ENCODE results near the gene CDHR2.
"Not testable (repeated sequence)": the region's sequence is repeated elsewhere in the genome, so short reads cannot be mapped to it uniquely, and the experiment has no call there.

CDHR2 gene

GRCh38 chr5:176597417-176598389, 48.6 kb downstream of the CDHR2 start:
- no peak for DNase-seq (ENCODE audit: low spot score)

GRCh38 chr5:176599749-176600430, 50.7 kb downstream of the CDHR2 start:
- not testable (repeated sequence) for DNase-seq (ENCODE audit: low spot score)

GRCh38 chr5:176601901-176602482, 52.9 kb downstream of the CDHR2 start:
- no peak for DNase-seq (ENCODE audit: low spot score)

- DNase-seq (ENCODE audit: low spot score): no peak
These were observed 53.9 kb downstream of the CDHR2 start for GRCh38 chr5:176603091-176603490.

GRCh38 chr5:176606032-176606431, 56.9 kb downstream of the CDHR2 start:
- DNase-seq (ENCODE audit: low spot score): no peak

GRCh38 chr5:176606875-176607274, 57.7 kb downstream of the CDHR2 start:
- DNase-seq (ENCODE audit: low spot score): no peak

DNA sequence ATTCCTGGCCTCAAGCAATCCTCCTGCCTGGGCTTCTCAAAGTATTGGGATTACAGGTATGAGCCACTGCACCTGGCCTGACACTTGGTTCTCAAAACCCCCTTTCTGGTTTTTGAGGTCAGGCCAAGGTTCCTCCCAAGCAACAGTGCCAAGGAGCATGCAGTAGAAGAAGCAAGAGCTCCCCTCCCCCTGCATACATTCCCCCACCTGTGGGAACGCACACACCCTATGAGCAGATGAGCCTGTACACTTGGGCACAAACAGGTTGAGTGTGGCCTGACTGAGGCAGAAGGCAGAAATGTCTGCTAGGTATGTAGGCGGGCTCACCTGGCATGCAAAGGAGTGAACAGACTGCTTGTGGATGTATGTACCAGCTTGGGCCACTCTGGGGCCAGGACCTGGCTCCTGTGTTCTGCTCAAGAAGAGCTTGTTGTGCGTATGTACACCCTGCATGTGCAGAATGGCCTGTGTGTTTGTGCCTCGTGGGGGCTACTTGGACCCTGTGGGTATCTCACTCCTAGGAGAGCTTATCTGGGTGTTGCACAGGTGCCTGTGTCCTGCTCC, 59.1 kb downstream of the CDHR2 start:
- no peak for DNase-seq (ENCODE audit: low spot score)

DNA sequence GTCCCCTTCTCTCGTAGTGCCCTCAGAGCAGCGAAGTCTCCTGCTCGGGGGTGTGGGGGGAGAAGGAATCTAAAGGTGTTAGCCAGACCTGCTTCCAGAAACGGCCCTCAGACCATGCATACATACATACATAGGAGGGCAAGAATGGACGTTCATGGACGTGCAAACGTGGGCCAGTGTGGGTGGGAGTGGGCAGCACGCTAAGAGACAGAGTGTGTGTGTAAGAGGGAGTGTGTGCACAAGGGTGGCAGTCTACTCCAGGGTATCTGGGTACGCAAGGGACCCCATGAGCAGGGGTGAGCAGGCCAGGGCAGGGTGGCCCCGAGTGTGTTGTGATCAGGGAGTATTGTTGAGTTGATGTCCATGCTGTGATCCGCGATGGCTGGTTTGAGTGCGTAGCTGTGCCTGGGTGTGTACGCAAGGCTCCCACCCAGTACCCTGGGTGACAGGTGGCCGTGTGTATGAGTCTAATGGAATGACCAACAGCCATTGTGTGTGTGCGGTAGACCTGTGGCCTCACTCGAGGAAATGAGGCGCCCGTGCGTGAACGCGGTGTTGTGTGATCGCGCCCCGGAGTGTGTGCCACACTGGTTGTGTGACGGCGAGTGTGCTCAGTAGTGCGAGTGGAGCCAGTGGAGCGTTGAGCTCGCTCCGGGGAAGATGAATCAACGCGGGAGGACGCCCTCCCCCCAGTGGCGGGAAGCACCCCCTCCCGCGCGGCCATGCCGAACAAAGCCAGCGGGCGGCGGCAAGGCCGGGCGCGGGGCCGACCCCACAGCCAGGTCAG, 60.0 kb downstream of the CDHR2 start:
- no peak for DNase-seq (ENCODE audit: low spot score)

GRCh38 chr5:176609724-176610434, 60.7 kb downstream of the CDHR2 start, which contains the start of gene GPRIN1:
Gene GPRIN1 (minus strand): TSS chr5:176610156. CDS start chr5:176599834, 10,322 bp downstream.
- DNase-seq (ENCODE audit: low spot score): peak; percentile 37

DNA sequence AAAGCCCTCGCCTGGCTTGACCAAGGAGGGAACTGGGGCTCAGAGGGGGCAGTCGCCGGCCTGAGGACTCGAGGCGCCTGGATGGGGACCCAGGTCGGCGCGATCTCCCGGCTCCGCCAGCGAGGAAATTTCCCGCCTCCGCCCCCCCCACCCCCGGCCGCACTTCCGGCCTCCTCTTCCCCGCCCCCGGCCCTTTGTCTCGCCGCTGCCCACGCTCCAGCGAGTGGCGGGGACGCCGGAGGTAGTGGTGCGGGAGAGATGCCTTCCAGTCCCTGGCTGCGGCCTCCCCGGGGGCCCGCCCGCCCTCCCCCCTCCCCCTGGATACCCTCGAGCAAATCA, 61.3 kb downstream of the CDHR2 start:
- no peak for DNase-seq (ENCODE audit: low spot score)

GRCh38 chr5:176611435-176611834, 62.3 kb downstream of the CDHR2 start:
- peak; percentile 33 for DNase-seq (ENCODE audit: low spot score)

DNA sequence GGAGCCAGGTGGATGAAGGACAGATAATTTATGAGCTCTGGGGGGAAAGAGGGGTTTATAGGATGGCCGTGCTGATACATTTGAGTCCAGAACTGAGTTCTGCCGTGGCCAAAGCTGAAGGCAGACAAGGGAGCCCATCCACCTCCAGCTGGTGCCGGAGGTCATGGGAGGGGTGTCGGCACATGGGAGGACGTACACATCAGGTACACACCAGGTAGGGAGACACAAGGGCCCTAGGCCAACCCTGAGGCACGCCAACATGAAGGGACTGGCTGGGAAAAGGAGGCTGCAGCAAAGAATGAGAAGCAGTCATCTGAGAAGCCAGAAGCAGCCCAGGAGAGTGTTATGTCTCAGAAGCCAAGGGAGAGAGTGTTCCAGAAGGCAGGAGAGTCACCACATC, 62.9 kb downstream of the CDHR2 start:
- no peak for DNase-seq (ENCODE audit: low spot score)

GRCh38 chr5:176612855-176613254, 63.7 kb downstream of the CDHR2 start:
- DNase-seq (ENCODE audit: low spot score): no peak

DNA sequence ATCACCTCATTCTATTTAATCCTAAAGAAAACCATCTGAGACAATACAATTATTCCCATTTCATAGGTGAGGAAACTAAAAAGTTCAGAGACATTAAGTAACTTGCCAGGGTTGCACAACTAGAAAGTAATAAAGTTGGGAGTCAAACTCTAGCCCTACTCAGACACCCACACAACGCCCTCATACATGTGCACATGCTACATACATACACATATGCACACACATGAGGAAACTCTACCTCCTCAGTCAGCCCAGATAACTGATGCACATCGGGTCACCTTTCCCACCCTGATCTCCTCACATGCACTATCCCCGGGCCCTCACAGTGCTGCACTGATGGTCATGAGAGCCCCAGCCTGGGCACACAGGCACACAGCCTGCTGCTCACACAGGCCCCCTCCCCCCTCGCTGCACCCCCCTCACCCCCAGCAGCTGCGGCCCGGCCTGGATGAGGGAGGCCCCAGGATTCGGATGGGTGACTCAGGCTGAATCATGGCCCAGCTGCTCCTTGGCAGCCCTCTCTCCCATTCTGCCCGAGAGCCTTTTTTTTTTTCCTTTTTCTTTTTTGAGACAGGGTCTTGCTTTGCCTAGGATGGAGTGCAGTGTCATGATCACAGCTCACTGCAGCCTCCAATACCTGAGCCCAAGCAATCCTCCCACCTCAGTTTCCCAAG, 65.8 kb downstream of the CDHR2 start:
- no peak for DNase-seq (ENCODE audit: low spot score)

- no peak for DNase-seq (ENCODE audit: low spot score)
These were observed 67.4 kb downstream of the CDHR2 start for GRCh38 chr5:176616511-176616910.

DNA sequence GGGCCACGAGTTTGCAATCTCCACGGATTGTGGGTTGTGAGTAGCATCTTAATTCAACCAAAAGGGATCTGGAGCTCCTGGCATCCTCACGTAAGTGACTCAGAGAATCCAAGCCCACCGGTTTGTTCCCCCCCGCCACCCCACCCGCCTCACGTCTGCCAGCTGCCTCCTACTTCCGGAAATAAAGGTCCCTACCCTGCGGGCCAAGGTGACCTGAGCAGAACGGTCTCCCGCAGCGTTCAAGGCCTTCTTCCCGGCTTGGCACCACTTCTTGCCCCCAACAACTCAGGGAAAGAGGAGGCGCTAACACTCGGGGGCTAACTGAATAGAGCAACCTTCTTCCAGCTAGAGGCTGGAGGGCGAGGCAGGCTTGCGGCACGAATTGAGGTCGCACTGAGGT, 69.6 kb downstream of the CDHR2 start:
- no peak for DNase-seq (ENCODE audit: low spot score)

- DNase-seq (ENCODE audit: low spot score): peak; percentile 60
These were observed 70.0 kb downstream of the CDHR2 start for GRCh38 chr5:176619203-176619568.

DNA sequence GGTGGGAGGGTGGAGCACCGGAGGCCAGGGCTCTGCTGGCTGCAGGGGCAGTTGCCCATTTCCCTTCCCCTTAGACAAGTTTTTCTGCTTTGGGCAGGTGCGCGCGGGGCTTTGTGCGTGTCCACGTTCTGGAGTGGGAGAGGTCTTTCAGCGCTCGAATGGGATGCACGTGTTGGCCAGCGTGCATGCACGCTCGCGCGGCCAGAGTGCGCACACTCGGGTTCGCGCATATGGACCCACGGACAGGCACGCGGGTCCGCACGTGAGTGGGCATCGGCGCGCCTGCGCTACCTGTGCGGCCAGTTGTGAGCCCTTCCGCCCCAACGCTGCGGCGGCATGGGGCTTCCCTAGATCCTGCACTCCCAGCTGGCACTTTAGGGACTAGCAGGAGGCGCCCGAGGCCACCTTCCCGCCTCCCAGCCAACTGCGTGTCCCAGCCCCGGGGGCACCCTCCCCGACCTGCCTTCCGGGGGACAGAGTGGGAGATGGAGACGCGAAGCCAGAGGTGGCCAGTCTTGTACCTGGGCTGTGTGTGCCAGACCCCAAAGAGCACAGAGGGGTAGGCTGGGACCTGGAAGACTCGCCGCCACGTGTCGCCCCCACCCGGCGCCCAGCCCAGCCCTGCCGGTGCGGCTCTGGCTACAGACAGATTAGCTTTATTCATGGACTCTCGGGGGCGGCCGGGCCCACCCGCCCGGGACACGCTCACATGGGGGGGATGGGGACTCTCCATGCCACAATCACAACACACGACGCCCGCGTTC, 70.6 kb downstream of the CDHR2 start:
- no peak for DNase-seq (ENCODE audit: low spot score)

GRCh38 chr5:176620333-176620981, 71.3 kb downstream of the CDHR2 start:
- no peak for DNase-seq (ENCODE audit: low spot score)

All from globus pallidus (tissue), 1 donor.